GM19452 (cell line): ENCODE results near the gene ENTPD6.

Experiments used
- ATAC-seq: cut with Tn5 transposase; IDR thresholded peaks from one replicate; pipeline ENCODE4 v1.9.1; 2021; ENCODE audit not compliant: unreplicated experiment

Gene ENTPD6

GRCh38 chr20:25207960-25208534 is 12.5 kb downstream of the ENTPD6 start:
- ATAC-seq = no peak

GRCh38 chr20:25209400-25209799 is 13.9 kb downstream of the ENTPD6 start:
- no peak for ATAC-seq

- ATAC-seq = no peak
These were observed 14.4 kb downstream of the ENTPD6 start for GRCh38 chr20:25209911-25210310.

GRCh38 chr20:25211273-25211672 is 15.8 kb downstream of the ENTPD6 start:
- no peak for ATAC-seq

- no peak for ATAC-seq
These were observed 16.7 kb downstream of the ENTPD6 start for GRCh38 chr20:25212242-25212641.

- ATAC-seq = no peak
These were observed 18.3 kb downstream of the ENTPD6 start for GRCh38 chr20:25213566-25214425.

GRCh38 chr20:25214426-25214790 is 18.9 kb downstream of the ENTPD6 start:
- ATAC-seq = no peak

- no peak for ATAC-seq
These were observed 19.3 kb downstream of the ENTPD6 start for GRCh38 chr20:25214819-25215218.

GRCh38 chr20:25215521-25215920 is 20.0 kb downstream of the ENTPD6 start:
- ATAC-seq = no peak

- ATAC-seq = no peak
These were observed 20.9 kb downstream of the ENTPD6 start for GRCh38 chr20:25216199-25216945.

GRCh38 chr20:25217161-25218108 is 21.9 kb downstream of the ENTPD6 start:
- ATAC-seq = no peak

- ATAC-seq = no peak
These were observed 22.6 kb downstream of the ENTPD6 start for GRCh38 chr20:25218109-25218486.

- no peak for ATAC-seq
These were observed 23.0 kb downstream of the ENTPD6 start for GRCh38 chr20:25218492-25218891.

- ATAC-seq = no peak
These were observed 23.9 kb downstream of the ENTPD6 start for GRCh38 chr20:25219365-25219764.

GRCh38 chr20:25220021-25220730 is 24.7 kb downstream of the ENTPD6 start:
- ATAC-seq = no peak

GRCh38 chr20:25220810-25221591 is 25.5 kb downstream of the ENTPD6 start:
- ATAC-seq = no peak

- ATAC-seq = no peak
These were observed 26.3 kb downstream of the ENTPD6 start for GRCh38 chr20:25221592-25222460.

GRCh38 chr20:25222461-25223178 is 27.1 kb downstream of the ENTPD6 start:
- no peak for ATAC-seq
